Endothelial cell of umbilical vein (primary cell): ENCODE results near the gene CCDC107.

ENCODE experiments used
- GATA2 ChIP-seq: IDR thresholded peaks from 2 replicates; pipeline ENCODE4 v1.7.0; 2011; ENCODE audit warnings: low read depth, mild to moderate bottlenecking, moderate library complexity, mixed read lengths, low read length; ENCODE audit not compliant: insufficient read length, insufficient read depth
- JUN ChIP-seq: IDR thresholded peaks from 2 replicates; pipeline ENCODE4 v1.6.1; 2011; ENCODE audit warnings: borderline replicate concordance, low read depth; ENCODE audit not compliant: insufficient read length, insufficient read depth
- MYC ChIP-seq: IDR thresholded peaks from one replicate; pipeline ENCODE4 v1.6.1; 2011; ENCODE audit warnings: mild to moderate bottlenecking, low read depth, low read length
- POLR2A ChIP-seq: IDR thresholded peaks from 2 replicates; pipeline ENCODE4 v1.6.1; 2012; ENCODE audit warnings: low read depth, mild to moderate bottlenecking, control low read depth, low read length
- TF ChIP-seq, protein P1 (sequence below), 2 donors: IDR thresholded peaks; 1 replicate in 1 of 2; 2 replicates in 1 of 2; pipeline ENCODE4 v1.5.1; 2011; ENCODE audit warnings: low read length in 2 of 2, mild to moderate bottlenecking in 2 of 2, moderate library complexity in 2 of 2, control low read depth in 1 of 2, inconsistent platforms in 1 of 2, low read depth in 1 of 2; ENCODE audit not compliant: insufficient read depth in 1 of 2; ENCODE audit errors: extremely low read depth in 1 of 2
- TF ChIP-seq, protein P2 (sequence below): IDR thresholded peaks from 2 replicates; pipeline ENCODE4 v1.6.1; 2011; ENCODE audit not compliant: insufficient read depth, insufficient read length

- TF ChIP-seq POLR2A (no peak), GATA2 (no peak), MYC (no peak), JUN (no peak)
- TF ChIP-seq, protein P1, sequence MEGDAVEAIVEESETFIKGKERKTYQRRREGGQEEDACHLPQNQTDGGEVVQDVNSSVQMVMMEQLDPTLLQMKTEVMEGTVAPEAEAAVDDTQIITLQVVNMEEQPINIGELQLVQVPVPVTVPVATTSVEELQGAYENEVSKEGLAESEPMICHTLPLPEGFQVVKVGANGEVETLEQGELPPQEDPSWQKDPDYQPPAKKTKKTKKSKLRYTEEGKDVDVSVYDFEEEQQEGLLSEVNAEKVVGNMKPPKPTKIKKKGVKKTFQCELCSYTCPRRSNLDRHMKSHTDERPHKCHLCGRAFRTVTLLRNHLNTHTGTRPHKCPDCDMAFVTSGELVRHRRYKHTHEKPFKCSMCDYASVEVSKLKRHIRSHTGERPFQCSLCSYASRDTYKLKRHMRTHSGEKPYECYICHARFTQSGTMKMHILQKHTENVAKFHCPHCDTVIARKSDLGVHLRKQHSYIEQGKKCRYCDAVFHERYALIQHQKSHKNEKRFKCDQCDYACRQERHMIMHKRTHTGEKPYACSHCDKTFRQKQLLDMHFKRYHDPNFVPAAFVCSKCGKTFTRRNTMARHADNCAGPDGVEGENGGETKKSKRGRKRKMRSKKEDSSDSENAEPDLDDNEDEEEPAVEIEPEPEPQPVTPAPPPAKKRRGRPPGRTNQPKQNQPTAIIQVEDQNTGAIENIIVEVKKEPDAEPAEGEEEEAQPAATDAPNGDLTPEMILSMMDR (IDR thresholded peaks at IDR 0.05; ENCODE audit: extremely low read depth in 1 of 2, insufficient read depth in 1 of 2, low read depth in 1 of 2, low read length in 2 of 2) = no peak
- TF ChIP-seq, protein P2, sequence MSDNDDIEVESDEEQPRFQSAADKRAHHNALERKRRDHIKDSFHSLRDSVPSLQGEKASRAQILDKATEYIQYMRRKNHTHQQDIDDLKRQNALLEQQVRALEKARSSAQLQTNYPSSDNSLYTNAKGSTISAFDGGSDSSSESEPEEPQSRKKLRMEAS = no peak
Measured at GRCh38 chr9:35659340-35659739, 1.2 kb downstream of the CCDC107 start.
